OCI-M2 (cell line): Measurements from ENCODE around the gene SEC62.

Experiments used
- DNase-seq: peaks from one replicate; lab custom pipeline; 2025; ENCODE audit not compliant: unreplicated experiment; lab: John Stamatoyannopoulos, UW

SEC62 gene

GRCh38 chr3:169966951-169967915 lies 626 bp downstream of the SEC62 start:
- no peak for DNase-seq

- no peak for DNase-seq
Observed at GRCh38 chr3:169968224-169968885, 1.7 kb downstream of the SEC62 start.

GRCh38 chr3:169969174-169970095 lies 2.8 kb downstream of the SEC62 start:
- DNase-seq: no peak

DNA sequence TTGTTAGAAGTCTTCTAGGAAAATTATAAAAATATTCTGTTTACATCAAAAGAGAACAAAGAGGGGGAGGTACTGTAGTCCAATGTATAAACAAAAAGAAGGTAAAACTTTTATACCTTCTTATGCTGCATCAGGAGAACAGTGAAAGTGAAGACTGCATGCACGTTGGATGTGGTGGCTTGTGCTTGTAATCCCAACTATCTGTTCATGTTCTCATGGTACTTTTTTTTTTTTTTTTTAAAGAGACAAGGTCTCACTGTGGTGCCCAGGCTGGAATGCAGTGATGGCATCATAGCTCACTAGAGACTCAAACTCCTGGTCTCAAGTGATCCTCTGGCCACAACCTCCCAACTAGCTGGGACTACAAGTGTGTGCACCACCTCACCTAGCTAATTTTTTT lies 4.2 kb downstream of the SEC62 start:
- DNase-seq: no peak

DNA sequence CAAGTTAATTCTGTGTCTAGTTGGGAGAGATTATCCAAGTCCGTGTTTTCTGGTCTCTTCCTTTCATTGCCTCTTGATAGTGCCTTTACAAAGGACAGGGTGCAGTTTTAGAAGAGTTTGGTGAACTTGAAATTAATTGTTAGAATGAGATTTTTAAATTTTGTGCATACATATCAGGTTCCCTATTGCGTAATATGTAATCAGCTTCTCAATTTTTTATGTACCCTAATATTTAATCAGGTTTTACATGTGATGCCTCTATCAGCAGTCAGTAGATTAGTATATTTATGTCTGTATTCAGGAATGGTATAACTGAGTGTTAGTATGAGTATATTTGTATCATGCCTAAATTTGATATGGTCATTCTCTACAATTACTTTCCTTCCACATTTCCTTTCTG lies 4.9 kb downstream of the SEC62 start:
- DNase-seq: no peak

DNA sequence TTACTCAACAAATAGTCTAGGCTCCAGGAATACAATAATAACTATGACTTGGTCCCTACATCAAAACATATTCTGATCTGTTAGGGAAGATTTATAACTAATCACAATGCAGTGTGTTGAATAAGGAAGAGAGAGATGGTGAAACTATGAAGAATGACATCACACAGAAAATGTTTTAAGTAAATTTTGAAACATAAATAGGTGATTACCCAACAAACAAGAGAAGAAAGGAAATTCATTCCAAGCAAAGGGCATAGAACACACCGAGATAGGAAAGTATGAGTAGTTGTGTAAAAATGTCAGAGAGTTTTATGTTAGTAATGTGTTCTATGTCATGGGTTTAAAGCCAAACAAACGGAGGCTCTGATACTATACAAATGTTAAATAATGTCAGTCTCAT lies 13.4 kb downstream of the SEC62 start:
- DNase-seq: no peak

- DNase-seq: no peak
Observed at GRCh38 chr3:169984292-169984691, 17.7 kb downstream of the SEC62 start.

GRCh38 chr3:169990431-169990830 lies 23.8 kb downstream of the SEC62 start:
- no peak for DNase-seq

GRCh38 chr3:169992156-169992555 lies 25.5 kb downstream of the SEC62 start:
- no peak for DNase-seq

DNA sequence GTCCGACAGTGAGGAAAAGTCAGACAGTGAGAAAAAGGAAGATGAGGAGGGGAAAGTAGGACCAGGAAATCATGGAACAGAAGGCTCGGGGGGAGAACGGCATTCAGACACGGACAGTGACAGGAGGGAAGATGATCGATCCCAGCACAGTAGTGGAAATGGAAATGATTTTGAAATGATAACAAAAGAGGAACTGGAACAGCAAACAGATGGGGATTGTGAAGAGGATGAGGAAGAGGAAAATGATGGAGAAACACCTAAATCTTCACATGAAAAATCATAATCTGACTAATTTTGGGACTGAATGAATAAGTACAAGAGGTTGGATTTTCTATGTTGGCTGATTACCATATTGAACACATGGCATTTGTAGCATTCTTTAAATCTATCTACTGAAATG lies 26.2 kb downstream of the SEC62 start:
- no peak for DNase-seq

- no peak for DNase-seq
Observed at GRCh38 chr3:169993761-169994160, 27.2 kb downstream of the SEC62 start.

DNA sequence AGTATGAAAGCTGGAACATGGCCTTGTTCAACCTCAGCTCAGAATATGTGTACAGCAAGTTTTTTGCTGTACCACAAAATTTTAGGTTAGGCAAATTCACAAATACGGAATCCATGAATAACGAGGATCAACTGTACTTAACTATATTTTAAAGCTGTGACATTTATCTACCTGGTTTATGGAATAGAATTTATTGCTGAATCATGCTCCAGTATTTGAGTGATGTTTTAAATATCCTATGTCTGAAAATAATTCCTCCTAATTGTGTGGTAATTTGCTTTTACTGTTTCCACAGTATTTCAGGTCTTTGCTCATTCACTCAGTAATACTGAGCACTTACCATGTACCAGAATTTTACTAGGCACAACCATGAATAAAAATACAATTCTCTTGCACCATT lies 29.5 kb downstream of the SEC62 start:
- DNase-seq: no peak

- DNase-seq: no peak
Observed at GRCh38 chr3:169998668-169999131, 32.1 kb downstream of the SEC62 start.

GRCh38 chr3:169999433-169999832 lies 32.8 kb downstream of the SEC62 start:
- no peak for DNase-seq

DNA sequence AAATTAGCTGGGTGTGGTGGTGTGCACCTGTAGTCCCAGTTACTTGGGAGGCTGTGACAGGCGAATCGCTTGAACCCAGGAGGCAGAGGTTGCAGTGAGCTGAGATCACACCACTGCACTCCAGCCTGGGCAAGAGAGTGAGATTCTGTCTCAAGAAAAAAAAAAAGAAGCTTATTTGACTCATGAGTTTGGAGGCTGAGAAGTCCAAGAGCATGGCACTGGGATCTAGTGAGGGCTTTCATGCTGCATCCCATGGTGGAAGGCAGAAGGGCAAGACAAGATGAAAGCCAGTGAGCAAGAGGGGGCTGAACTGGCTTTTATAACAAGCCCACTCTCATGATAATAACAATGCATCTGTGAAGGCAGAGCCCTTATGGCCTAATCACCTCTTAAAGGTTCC lies 33.4 kb downstream of the SEC62 start:
- no peak for DNase-seq

DNA sequence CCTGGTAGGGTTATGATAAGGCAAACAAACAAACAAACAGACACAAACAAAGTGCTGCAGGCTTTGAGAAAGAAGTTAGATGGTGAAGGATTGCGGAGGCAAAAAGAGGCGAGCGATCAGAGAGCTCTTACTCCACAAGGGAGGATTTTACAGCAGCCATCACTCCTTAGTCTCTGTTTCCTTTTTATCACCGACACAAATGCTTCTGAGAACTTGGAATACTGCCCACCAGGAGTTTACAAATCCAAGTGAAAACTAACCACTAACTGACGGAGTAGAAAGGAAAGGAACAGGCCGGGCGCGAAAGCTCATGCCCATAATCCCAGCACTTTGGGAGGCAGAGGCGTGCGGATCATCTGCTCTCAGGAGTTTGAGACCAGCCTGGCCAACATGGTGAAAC lies 35.6 kb downstream of the SEC62 start:
- no peak for DNase-seq

DNA sequence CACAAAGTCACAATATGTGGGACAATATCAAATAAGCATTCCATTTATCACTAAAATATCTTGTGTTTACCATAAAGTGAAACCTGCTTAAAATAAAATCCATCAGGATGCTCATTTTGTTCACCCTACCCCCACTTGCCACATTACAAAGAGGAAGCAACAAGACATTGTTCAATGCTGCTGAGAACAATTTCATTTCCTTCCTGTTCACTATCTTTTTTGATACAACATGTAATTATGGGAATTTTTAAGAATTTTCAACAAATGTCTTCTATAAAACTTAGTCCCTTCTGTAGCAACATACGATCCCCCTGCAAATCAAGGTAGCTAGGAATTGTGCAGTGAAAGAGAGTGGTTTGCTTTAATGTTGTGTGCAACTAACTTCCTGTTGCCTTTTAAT lies 36.3 kb downstream of the SEC62 start:
- no peak for DNase-seq

- no peak for DNase-seq
Observed at GRCh38 chr3:170003881-170004356, 37.3 kb downstream of the SEC62 start.

- no peak for DNase-seq
Observed at GRCh38 chr3:170007031-170007663, 40.5 kb downstream of the SEC62 start.

DNA sequence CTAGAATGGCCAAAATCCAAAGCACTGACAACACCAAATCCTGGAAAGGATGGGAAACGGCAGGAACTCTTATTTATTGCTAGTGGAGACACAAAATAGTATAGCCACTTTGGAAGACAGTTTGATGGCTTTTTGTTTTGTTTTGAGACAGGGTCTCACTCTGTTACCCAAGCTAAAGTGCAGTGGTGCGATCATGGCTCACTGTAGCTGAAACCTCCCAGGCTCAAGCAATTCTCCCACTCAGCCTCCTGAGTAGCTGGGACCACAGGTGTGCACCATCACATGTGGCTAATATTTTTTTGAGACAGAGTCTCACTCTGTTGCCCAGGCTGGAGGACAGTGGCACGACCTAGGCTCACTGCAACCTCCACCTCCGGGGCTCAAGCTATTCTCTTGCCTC lies 43.9 kb downstream of the SEC62 start:
- no peak for DNase-seq
